ENCODE results near the gene CA14. TPM values are rescaled to one million over a fixed set of nuclear protein-coding genes. Genes with fewer than 3 reads are reported as not detected.

Gene CA14
- total RNA-seq, 1 experiment from 2014 or later = not detected

- POLR2A ChIA-PET (ENCODE audit: unreplicated experiment) = interaction anchor here (0.6 kb wide), 1 partner anchor 555 kb away, joined by 4 read pairs; no protein-coding TSS in a partner anchor
- BruUV-seq (replicated peaks) = TSS peak; percentile 30
These were observed 23.9 kb upstream of the CA14 start for GRCh38 chr1:150233359-150234308.

GRCh38 chr1:150234309-150234565 lies 23.3 kb upstream of the CA14 start:
- POLR2A ChIA-PET (ENCODE audit: unreplicated experiment) = interaction anchor here (0.6 kb wide), 1 partner anchor 555 kb away, joined by 4 read pairs; no protein-coding TSS in a partner anchor
- BruUV-seq (replicated peaks) = no TSS peak

More at GRCh38 chr1:150233359-150234308, 23.9 kb upstream of the CA14 start:
- DNase-seq (peak; percentile 48), ATAC-seq (peak; percentile 1; the same call in 1 of the 2 replicates)
- Histone ChIP-seq H3K9me3 (ENCODE audit: low read length) (no peaks in the 10 kb centered on the region), H3K9ac (ENCODE audit: low read length) (peak overlapping the region; percentile 79), H3K4me3 (ENCODE audit: low read length) (peak overlapping the region; percentile 77), H3F3A (ENCODE audit: low read length, unreplicated experiment) (no peaks in the 10 kb centered on the region), H3K4me2 (ENCODE audit: low read length) (peak overlapping the region; percentile 83), H3K36me3 (ENCODE audit: low read depth, low read length) (peaks cover 16% of the 10 kb centered on the region; the same call in 1 of the 2 replicates), H4K20me1 (ENCODE audit: low read length) (peaks cover 4% of the 10 kb centered on the region; the same call in 1 of the 2 replicates), H3K4me1 (ENCODE audit: insufficient read depth, low read length) (peaks cover 22% of the 10 kb centered on the region), H2AFZ (ENCODE audit: low read length) (peak overlapping the region; percentile 69; the same call in 1 of the 2 replicates), H3K27ac (ENCODE audit: low read length) (peak overlapping the region; percentile 36), H3K27me3 (ENCODE audit: low read length) (no peaks in the 10 kb centered on the region), H3K9me2 (replicated peaks; ENCODE audit: low read length) (no peaks in the 10 kb centered on the region), H3K79me2 (ENCODE audit: low read length) (peaks cover 60% of the 10 kb centered on the region)
- TF ChIP-seq CTCF (conservative IDR thresholded peaks at IDR 0.05; ENCODE audit: low read depth, low read length) (no peak), EZH2 (IDR thresholded peaks at IDR 0.05; ENCODE audit: low read length, unreplicated experiment) (no peak), EZH2phosphoT487 (IDR thresholded peaks at IDR 0.05; ENCODE audit: borderline replicate concordance, low read length) (no peak)
- CTCF ChIA-PET = interaction anchor here (0.6 kb wide), 2 partner anchors 48 to 710 kb away, joined by 3 read pairs; no protein-coding TSS in a partner anchor
- intact Hi-C loops (cut with micrococcal nuclease) = loop anchor here (1.0 kb wide), 1 partner anchor 41 kb away; no protein-coding TSS in a partner anchor

More at GRCh38 chr1:150234309-150234565, 23.3 kb upstream of the CA14 start:
- peak overlapping the region; percentile 83 for H3K4me2 ChIP-seq (ENCODE audit: low read length)
- H3K4me3 ChIP-seq (ENCODE audit: low read length) = peak overlapping the region; percentile 77
- peak overlapping the region; percentile 79 for H3K9ac ChIP-seq (ENCODE audit: low read length)
- H3F3A ChIP-seq (ENCODE audit: low read length, unreplicated experiment) = no peaks in the 10 kb centered on the region
- peak overlapping the region; percentile 36 for H3K27ac ChIP-seq (ENCODE audit: low read length)
- peaks cover 4% of the 10 kb centered on the region; the same call in 1 of the 2 replicates for H4K20me1 ChIP-seq (ENCODE audit: low read length)
- ATAC-seq (no peak), DNase-seq (no peak)
- TF ChIP-seq EZH2phosphoT487 (IDR thresholded peaks at IDR 0.05; ENCODE audit: borderline replicate concordance, low read length) (no peak), CTCF (conservative IDR thresholded peaks at IDR 0.05; ENCODE audit: low read depth, low read length) (no peak), EZH2 (IDR thresholded peaks at IDR 0.05; ENCODE audit: low read length, unreplicated experiment) (no peak)
- no peaks in the 10 kb centered on the region for H3K9me3 ChIP-seq (ENCODE audit: low read length)
- H3K36me3 ChIP-seq (ENCODE audit: low read depth, low read length) = peaks cover 10% of the 10 kb centered on the region; the same call in 1 of the 2 replicates
- peak overlapping the region; percentile 69 for H2AFZ ChIP-seq (ENCODE audit: low read length)
- intact Hi-C loops (cut with micrococcal nuclease) = loop anchor here (1.0 kb wide), 1 partner anchor 42 kb away; no protein-coding TSS in a partner anchor
- peaks cover 60% of the 10 kb centered on the region for H3K79me2 ChIP-seq (ENCODE audit: low read length)
- H3K27me3 ChIP-seq (ENCODE audit: low read length) = no peaks in the 10 kb centered on the region
- H3K4me1 ChIP-seq (ENCODE audit: insufficient read depth, low read length) = peaks cover 22% of the 10 kb centered on the region
- no peaks in the 10 kb centered on the region for H3K9me2 ChIP-seq (replicated peaks; ENCODE audit: low read length)
- CTCF ChIA-PET = no interaction called here
